ENCODE results near the gene HSD17B2.

DNA sequence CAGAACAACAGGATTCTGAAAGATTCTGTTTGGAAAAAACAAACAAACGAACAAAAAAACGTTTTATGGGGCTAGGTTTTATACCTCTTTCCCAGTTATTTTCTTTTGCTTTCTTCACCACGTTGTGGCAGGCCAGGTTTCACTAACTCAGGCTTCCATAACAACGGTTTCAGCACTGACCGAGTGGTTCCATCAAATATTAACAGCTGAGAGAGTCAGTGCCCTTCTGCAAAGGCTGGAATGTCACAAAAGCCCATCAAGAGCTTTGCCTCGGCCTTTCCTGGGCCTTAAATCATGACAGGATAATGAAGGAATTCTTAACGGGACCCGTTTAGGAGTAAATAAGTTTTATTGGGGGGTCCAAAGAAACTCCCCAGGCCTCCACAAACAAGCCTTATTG is 100.8 kb downstream of the HSD17B2 start:
- TF ChIP-seq, protein P1, sequence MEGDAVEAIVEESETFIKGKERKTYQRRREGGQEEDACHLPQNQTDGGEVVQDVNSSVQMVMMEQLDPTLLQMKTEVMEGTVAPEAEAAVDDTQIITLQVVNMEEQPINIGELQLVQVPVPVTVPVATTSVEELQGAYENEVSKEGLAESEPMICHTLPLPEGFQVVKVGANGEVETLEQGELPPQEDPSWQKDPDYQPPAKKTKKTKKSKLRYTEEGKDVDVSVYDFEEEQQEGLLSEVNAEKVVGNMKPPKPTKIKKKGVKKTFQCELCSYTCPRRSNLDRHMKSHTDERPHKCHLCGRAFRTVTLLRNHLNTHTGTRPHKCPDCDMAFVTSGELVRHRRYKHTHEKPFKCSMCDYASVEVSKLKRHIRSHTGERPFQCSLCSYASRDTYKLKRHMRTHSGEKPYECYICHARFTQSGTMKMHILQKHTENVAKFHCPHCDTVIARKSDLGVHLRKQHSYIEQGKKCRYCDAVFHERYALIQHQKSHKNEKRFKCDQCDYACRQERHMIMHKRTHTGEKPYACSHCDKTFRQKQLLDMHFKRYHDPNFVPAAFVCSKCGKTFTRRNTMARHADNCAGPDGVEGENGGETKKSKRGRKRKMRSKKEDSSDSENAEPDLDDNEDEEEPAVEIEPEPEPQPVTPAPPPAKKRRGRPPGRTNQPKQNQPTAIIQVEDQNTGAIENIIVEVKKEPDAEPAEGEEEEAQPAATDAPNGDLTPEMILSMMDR (conservative IDR thresholded peaks at IDR 0.05; ENCODE audit: low read depth, low read length), result no peak
- TF ChIP-seq, protein P2, sequence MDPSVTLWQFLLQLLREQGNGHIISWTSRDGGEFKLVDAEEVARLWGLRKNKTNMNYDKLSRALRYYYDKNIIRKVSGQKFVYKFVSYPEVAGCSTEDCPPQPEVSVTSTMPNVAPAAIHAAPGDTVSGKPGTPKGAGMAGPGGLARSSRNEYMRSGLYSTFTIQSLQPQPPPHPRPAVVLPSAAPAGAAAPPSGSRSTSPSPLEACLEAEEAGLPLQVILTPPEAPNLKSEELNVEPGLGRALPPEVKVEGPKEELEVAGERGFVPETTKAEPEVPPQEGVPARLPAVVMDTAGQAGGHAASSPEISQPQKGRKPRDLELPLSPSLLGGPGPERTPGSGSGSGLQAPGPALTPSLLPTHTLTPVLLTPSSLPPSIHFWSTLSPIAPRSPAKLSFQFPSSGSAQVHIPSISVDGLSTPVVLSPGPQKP (IDR thresholded peaks at IDR 0.05; ENCODE audit: borderline replicate concordance, low read depth, low read length), result no peak

Measured in IMR-90 (cell line).